ENCODE results near the gene PCDHGB5.
"Not testable (repeated sequence)": the region's sequence is repeated elsewhere in the genome, so short reads cannot be mapped to it uniquely, and the experiment has no call there.

PCDHGB5 gene

DNA sequence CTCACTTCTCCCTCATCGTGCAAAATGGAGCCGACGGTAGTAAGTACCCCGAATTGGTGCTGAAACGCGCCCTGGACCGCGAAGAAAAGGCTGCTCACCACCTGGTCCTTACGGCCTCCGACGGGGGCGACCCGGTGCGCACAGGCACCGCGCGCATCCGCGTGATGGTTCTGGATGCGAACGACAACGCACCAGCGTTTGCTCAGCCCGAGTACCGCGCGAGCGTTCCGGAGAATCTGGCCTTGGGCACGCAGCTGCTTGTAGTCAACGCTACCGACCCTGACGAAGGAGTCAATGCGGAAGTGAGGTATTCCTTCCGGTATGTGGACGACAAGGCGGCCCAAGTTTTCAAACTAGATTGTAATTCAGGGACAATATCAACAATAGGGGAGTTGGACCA is 33.5 kb downstream of the PCDHGB5 start:
- no peaks in the 10 kb centered on the region for H3K4me1 ChIP-seq (ENCODE audit: insufficient read depth, insufficient read length)
- no peak overlapping the region for H3K9ac ChIP-seq (ENCODE audit: insufficient read length, low read depth)
- H3K4me3 ChIP-seq (ENCODE audit: insufficient read length, low read depth) = no peak overlapping the region

DNA sequence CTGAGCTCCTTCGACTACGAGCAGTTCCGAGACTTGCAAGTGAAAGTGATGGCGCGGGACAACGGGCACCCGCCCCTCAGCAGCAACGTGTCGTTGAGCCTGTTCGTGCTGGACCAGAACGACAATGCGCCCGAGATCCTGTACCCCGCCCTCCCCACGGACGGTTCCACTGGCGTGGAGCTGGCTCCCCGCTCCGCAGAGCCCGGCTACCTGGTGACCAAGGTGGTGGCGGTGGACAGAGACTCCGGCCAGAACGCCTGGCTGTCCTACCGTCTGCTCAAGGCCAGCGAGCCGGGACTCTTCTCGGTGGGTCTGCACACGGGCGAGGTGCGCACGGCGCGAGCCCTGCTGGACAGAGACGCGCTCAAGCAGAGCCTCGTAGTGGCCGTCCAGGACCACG is 34.6 kb downstream of the PCDHGB5 start:
- not testable (repeated sequence) for H3K4me3 ChIP-seq (ENCODE audit: insufficient read length, low read depth); H3K36me3 ChIP-seq (ENCODE audit: insufficient read depth, insufficient read length, low read length); H3K27me3 ChIP-seq (ENCODE audit: insufficient read depth, insufficient read length); DNase-seq (ENCODE audit: low read depth, low spot score); H3K9ac ChIP-seq (ENCODE audit: insufficient read length, low read depth); H3K4me1 ChIP-seq (ENCODE audit: insufficient read depth, insufficient read length)
- H3K9me3 ChIP-seq (ENCODE audit: insufficient read depth, low read length) = peaks cover 27% of the 10 kb centered on the region; the same call in 1 of the 2 replicates

More for the DNA sequence above, 33.5 kb downstream of the PCDHGB5 start:
- H3K36me3 ChIP-seq (ENCODE audit: insufficient read depth, insufficient read length, low read length) = peaks cover 5% of the 10 kb centered on the region
- DNase-seq (ENCODE audit: low read depth, low spot score) = no peak
- no peaks in the 10 kb centered on the region for H3K27me3 ChIP-seq (ENCODE audit: insufficient read depth, insufficient read length)
- peaks cover 28% of the 10 kb centered on the region; the same call in 1 of the 2 replicates for H3K9me3 ChIP-seq (ENCODE audit: insufficient read depth, low read length)
- TF ChIP-seq SUZ12 (IDR thresholded peaks at IDR 0.05; ENCODE audit: extremely low read depth, insufficient read depth, insufficient read length) (no peak), ZNF274 (IDR thresholded peaks at IDR 0.05; ENCODE audit: low read depth, low read length) (no peak), YY1 (IDR thresholded peaks at IDR 0.05; ENCODE audit: insufficient read depth, insufficient read length) (no peak)

DNA sequence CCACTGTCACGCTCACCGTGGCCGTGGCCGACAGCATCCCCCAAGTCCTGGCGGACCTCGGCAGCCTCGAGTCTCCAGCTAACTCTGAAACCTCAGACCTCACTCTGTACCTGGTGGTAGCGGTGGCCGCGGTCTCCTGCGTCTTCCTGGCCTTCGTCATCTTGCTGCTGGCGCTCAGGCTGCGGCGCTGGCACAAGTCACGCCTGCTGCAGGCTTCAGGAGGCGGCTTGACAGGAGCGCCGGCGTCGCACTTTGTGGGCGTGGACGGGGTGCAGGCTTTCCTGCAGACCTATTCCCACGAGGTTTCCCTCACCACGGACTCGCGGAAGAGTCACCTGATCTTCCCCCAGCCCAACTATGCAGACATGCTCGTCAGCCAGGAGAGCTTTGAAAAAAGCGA is 35.0 kb downstream of the PCDHGB5 start:
- H3K27me3 ChIP-seq (ENCODE audit: insufficient read depth, insufficient read length); DNase-seq (ENCODE audit: low read depth, low spot score); H3K36me3 ChIP-seq (ENCODE audit: insufficient read depth, insufficient read length, low read length); H3K4me3 ChIP-seq (ENCODE audit: insufficient read length, low read depth); H3K4me1 ChIP-seq (ENCODE audit: insufficient read depth, insufficient read length); H3K9ac ChIP-seq (ENCODE audit: insufficient read length, low read depth): not testable (repeated sequence)
- H3K9me3 ChIP-seq (ENCODE audit: insufficient read depth, low read length) = peaks cover 23% of the 10 kb centered on the region; the same call in 1 of the 2 replicates

DNA sequence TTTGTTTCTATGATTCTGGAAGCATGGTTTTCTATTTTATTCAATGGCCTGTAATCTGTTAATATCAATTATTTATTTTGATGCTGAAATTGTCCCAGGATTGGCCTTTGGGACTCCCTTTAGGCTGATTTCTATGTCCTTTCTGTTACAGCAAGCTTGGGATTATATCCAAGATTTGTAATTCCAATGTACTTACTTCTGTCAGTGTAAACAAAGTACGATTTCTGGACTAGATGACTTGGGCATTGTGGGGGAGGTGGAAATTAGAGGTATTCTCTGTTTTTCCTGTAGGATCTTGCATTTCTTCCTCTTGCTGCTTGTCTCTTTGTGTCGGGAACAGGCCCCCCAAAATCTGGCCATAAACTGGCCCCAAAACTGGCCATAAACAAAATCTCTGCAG is 36.3 kb downstream of the PCDHGB5 start:
- TF ChIP-seq YY1 (IDR thresholded peaks at IDR 0.05; ENCODE audit: insufficient read depth, insufficient read length) (no peak), SUZ12 (IDR thresholded peaks at IDR 0.05; ENCODE audit: extremely low read depth, insufficient read depth, insufficient read length) (no peak), ZNF274 (IDR thresholded peaks at IDR 0.05; ENCODE audit: low read depth, low read length) (no peak)
- Histone ChIP-seq H3K4me3 (ENCODE audit: insufficient read length, low read depth) (no peak overlapping the region), H3K9ac (ENCODE audit: insufficient read length, low read depth) (no peak overlapping the region), H3K27me3 (ENCODE audit: insufficient read depth, insufficient read length) (no peaks in the 10 kb centered on the region), H3K9me3 (ENCODE audit: insufficient read depth, low read length) (peaks cover 18% of the 10 kb centered on the region; the same call in 1 of the 2 replicates), H3K4me1 (ENCODE audit: insufficient read depth, insufficient read length) (no peaks in the 10 kb centered on the region), H3K36me3 (ENCODE audit: insufficient read depth, insufficient read length, low read length) (no peaks in the 10 kb centered on the region)
- no peak for DNase-seq (ENCODE audit: low read depth, low spot score)

DNA sequence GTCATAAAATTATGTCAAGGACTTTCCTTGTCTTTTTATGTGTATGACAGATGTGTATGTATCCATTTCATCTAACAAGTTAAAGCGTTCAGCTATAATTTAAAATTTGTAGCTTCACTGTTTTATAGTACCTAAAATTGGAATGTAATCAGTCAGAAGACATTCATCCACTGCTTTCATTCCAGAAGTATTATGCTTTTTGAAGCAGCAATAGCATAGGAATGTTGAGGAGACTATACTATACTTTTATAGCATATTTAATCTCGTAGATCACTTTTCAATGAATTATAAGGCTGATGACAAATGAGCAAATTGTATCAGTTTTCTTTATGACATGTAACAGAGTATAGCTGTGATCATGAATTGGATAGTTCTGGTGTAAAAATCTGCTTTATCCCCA is 39.5 kb downstream of the PCDHGB5 start:
- TF ChIP-seq ZNF274 (IDR thresholded peaks at IDR 0.05; ENCODE audit: low read depth, low read length) (no peak), SUZ12 (IDR thresholded peaks at IDR 0.05; ENCODE audit: extremely low read depth, insufficient read depth, insufficient read length) (no peak), YY1 (IDR thresholded peaks at IDR 0.05; ENCODE audit: insufficient read depth, insufficient read length) (no peak)
- no peaks in the 10 kb centered on the region for H3K27me3 ChIP-seq (ENCODE audit: insufficient read depth, insufficient read length)
- no peak overlapping the region for H3K9ac ChIP-seq (ENCODE audit: insufficient read length, low read depth)
- no peak overlapping the region for H3K4me3 ChIP-seq (ENCODE audit: insufficient read length, low read depth)
- no peak for DNase-seq (ENCODE audit: low read depth, low spot score)
- no peaks in the 10 kb centered on the region for H3K4me1 ChIP-seq (ENCODE audit: insufficient read depth, insufficient read length)
- no peaks in the 10 kb centered on the region for H3K36me3 ChIP-seq (ENCODE audit: insufficient read depth, insufficient read length, low read length)
- H3K9me3 ChIP-seq (ENCODE audit: insufficient read depth, low read length) = peaks cover 7% of the 10 kb centered on the region; the same call in 1 of the 2 replicates

DNA sequence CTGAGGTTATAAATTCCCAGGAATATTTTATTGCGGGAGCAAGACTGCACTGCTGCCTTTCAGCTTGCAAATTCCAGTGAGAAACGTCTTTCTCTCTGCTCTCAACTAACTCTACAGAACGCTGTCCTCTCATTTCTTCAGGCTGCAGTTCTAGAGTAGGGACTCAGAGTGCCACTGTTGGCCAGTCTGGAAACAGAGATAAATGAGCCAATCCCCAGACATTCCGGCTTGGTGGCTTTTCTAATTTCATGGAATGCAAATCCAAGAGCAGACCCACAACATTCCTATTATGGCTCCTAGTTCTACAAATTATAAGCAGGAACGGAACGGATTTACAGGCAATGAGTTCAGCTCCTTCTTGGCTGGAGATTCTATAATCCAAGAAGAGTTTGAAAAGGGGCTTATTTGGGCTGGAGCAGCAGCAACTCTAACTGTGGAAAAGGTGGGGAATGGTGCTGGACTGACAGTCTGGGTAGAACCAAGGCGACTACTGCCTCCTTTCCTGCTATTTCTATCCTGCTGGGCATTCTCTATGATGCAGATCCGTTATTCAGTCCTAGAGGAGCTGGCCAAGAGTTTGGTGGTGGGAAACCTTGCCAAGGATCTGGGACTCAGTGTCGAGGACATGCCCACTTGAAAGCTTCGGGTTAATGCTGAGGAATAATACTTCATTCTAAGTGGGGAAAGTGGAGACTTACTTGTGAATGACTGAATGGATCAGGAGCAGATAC is 41.8 kb downstream of the PCDHGB5 start:
- no peaks in the 10 kb centered on the region for H3K36me3 ChIP-seq (ENCODE audit: insufficient read depth, insufficient read length, low read length)
- H3K4me1 ChIP-seq (ENCODE audit: insufficient read depth, insufficient read length) = no peaks in the 10 kb centered on the region
- H3K9ac ChIP-seq (ENCODE audit: insufficient read length, low read depth) = no peak overlapping the region
- H3K27me3 ChIP-seq (ENCODE audit: insufficient read depth, insufficient read length) = no peaks in the 10 kb centered on the region
- no peak overlapping the region for H3K4me3 ChIP-seq (ENCODE audit: insufficient read length, low read depth)
- no peak for DNase-seq (ENCODE audit: low read depth, low spot score)
- no peak for TF ChIP-seq YY1 (IDR thresholded peaks at IDR 0.05; ENCODE audit: insufficient read depth, insufficient read length)
- no peak for TF ChIP-seq ZNF274 (IDR thresholded peaks at IDR 0.05; ENCODE audit: low read depth, low read length)
- TF ChIP-seq SUZ12 (IDR thresholded peaks at IDR 0.05; ENCODE audit: extremely low read depth, insufficient read depth, insufficient read length) = no peak
- peaks cover 6% of the 10 kb centered on the region for H3K9me3 ChIP-seq (ENCODE audit: insufficient read depth, low read length)

DNA sequence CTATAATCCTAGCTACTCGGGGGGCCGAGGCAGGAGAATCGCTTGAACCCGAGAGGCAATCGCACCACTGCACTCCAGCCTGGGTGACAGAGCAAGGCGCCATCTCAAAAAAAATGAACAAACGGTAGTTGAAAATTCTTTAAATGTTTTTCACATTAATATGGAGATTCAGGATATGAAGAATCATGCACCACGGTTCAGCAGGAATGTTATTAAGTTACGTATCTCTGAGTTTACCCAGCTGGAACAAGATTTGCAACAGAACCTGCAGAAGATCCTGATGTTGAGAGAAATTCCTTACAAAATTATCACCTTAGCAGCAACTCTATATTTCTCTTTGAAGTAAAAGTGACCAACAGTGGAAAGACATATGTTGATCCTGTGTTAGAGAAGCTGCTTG is 42.6 kb downstream of the PCDHGB5 start:
- Histone ChIP-seq H3K9ac (ENCODE audit: insufficient read length, low read depth) (no peak overlapping the region), H3K27me3 (ENCODE audit: insufficient read depth, insufficient read length) (no peaks in the 10 kb centered on the region), H3K4me3 (ENCODE audit: insufficient read length, low read depth) (no peak overlapping the region), H3K9me3 (ENCODE audit: insufficient read depth, low read length) (peaks cover 6% of the 10 kb centered on the region), H3K36me3 (ENCODE audit: insufficient read depth, insufficient read length, low read length) (no peaks in the 10 kb centered on the region), H3K4me1 (ENCODE audit: insufficient read depth, insufficient read length) (no peaks in the 10 kb centered on the region)
- DNase-seq (ENCODE audit: low read depth, low spot score) = no peak
- TF ChIP-seq YY1 (IDR thresholded peaks at IDR 0.05; ENCODE audit: insufficient read depth, insufficient read length) (no peak), SUZ12 (IDR thresholded peaks at IDR 0.05; ENCODE audit: extremely low read depth, insufficient read depth, insufficient read length) (no peak), ZNF274 (IDR thresholded peaks at IDR 0.05; ENCODE audit: low read depth, low read length) (no peak)
